Measurements from ENCODE around the gene PLA2G5. TPM values are rescaled to one million over a fixed set of nuclear protein-coding genes. Genes with fewer than 3 reads are reported as not detected.

Gene PLA2G5
- total and polyA plus RNA-seq, 11 donors, result 25.6 to 102 (median 43.9) TPM

- WGBS, 4 donors, result 84 to 90% (median 88%) methylated on average over 3 of the region's 3 CpGs
- TF ChIP-seq POLR2A (IDR thresholded peaks at IDR 0.05) (no peak), CTCF (IDR thresholded peaks at IDR 0.05) (no peak)
- H3K4me3 ChIP-seq, result no peak overlapping the region
Observed at GRCh38 chr1:20134995-20135394, 65.0 kb downstream of the PLA2G5 start.

GRCh38 chr1:20136249-20136648, 66.3 kb downstream of the PLA2G5 start:
- intact Hi-C loops (cut with DNase I), result no loop called here
- DNase-seq (no peak), ATAC-seq (no peak)
- Histone ChIP-seq H3K9me3 (no peaks in the 10 kb centered on the region), H3K4me1 (no peaks in the 10 kb centered on the region), H3K36me3 (no peaks in the 10 kb centered on the region), H3K27me3 (no peaks in the 10 kb centered on the region), H3K27ac (no peak overlapping the region), H3K4me3 (no peak overlapping the region)
- 84 to 95% (median 90%) methylated on average over 3 of the region's 3 CpGs for WGBS, 4 donors
- TF ChIP-seq CTCF (IDR thresholded peaks at IDR 0.05) (no peak), POLR2A (IDR thresholded peaks at IDR 0.05) (no peak)

More at GRCh38 chr1:20134995-20135394, 65.0 kb downstream of the PLA2G5 start:
- peaks cover 0 to 4% (median 0%) of the 10 kb centered on the region in 12 donors for H3K9me3 ChIP-seq
- H3K27ac ChIP-seq, result no peak overlapping the region
- intact Hi-C loops (cut with DNase I), result no loop called here
- H3K36me3 ChIP-seq, result no peaks in the 10 kb centered on the region
- H3K4me1 ChIP-seq, result no peaks in the 10 kb centered on the region
- ATAC-seq (no peak), DNase-seq (no peak)
- no peaks in the 10 kb centered on the region for H3K27me3 ChIP-seq

GRCh38 chr1:20137055-20137454, 67.1 kb downstream of the PLA2G5 start:
- Histone ChIP-seq H3K4me1 (no peaks in the 10 kb centered on the region), H3K9me3 (no peaks in the 10 kb centered on the region), H3K27ac (no peak overlapping the region), H3K36me3 (no peaks in the 10 kb centered on the region), H3K4me3 (no peak overlapping the region), H3K27me3 (no peaks in the 10 kb centered on the region)
- intact Hi-C loops (cut with DNase I), result no loop called here
- no peak for TF ChIP-seq POLR2A (IDR thresholded peaks at IDR 0.05)
- no peak for TF ChIP-seq CTCF (IDR thresholded peaks at IDR 0.05)
- no peak for ATAC-seq
- 89 to 100% (median 91%) methylated on average over 4 of the region's 4 CpGs for WGBS, 4 donors
- no peak for DNase-seq

- DNase-seq (no peak), ATAC-seq (no peak)
- TF ChIP-seq CTCF (IDR thresholded peaks at IDR 0.05), result no peak
- Histone ChIP-seq H3K36me3 (no peaks in the 10 kb centered on the region), H3K27ac (no peak overlapping the region), H3K4me3 (no peak overlapping the region), H3K9me3 (no peaks in the 10 kb centered on the region), H3K27me3 (no peaks in the 10 kb centered on the region), H3K4me1 (no peaks in the 10 kb centered on the region)
- intact Hi-C loops (cut with DNase I), result no loop called here
- WGBS, 4 donors, result 68 to 89% (median 79%) methylated on average over 1 of the region's 1 CpG
Observed at GRCh38 chr1:20137604-20138003, 67.6 kb downstream of the PLA2G5 start.
